ENCODE results near the gene ANKRD12.
"Not testable (repeated sequence)": the region's sequence is repeated elsewhere in the genome, so short reads cannot be mapped to it uniquely, and the experiment has no call there.

The ANKRD12 gene

DNA sequence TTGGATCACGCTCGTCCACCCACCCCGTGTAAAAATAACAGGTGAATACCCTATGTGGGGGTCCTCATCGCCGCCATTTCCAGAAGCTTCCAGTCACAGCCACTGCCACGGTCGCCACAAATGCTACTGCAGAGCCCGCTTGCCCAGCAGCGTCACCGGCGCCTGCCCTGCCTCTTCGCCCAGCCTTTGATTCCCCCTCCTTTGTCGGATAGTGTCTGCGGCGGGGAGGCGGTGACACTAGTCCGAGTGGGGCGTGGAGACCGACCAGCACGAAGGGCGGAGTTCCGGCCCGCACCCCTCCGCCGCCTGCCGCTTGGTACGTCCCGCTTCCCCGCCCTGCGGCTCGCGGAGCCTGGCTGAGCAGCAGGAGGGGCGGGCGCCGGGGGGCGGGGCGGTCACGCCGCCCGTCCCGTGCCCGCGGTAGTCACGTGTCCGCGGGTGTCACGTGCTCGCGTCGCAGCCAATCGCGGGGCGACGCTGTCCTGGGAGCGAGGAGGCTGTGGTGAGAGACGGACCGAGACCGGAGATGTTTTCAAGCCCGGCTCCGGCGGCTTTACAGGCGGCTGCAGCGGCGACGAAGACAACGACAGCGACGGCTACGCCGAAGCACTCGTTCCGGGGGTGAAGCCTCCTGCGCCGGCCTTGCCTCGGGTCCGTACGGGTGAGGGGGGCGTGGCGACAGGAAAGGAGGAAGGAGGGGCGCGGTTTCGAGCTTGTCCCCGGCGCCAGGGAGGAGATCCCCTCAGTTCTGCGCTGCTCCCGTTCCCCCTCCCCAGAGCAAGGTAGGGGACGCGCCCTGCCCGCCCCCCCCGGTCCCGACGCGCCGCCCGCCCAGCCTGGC, at the start of gene ANKRD12:
Gene ANKRD12 (plus strand): TSS at position 467 of the 841 bp plus-strand sequence. CDS start 45,652 bp downstream, outside the sequence.
- DNase-seq = peak; percentile 99

DNA sequence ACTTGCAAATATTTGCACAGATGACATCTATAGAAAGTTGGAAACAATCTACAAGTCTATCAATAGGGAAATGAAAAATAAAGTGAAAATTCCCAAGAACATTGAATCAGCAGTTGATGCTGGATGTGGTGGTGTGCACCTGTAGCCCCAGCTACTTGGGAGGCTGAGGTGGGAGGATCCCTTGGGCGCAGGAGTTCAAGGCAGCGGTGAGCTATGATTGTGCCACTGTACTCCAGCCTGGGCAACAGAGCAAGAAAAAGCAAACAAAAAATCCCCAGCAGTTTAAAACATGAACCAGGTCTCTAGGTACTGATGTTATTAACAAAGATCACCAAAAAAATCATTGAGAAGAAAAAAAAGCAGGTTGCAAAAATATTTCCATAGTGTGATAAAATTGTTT, 49.4 kb upstream of the ANKRD12 start:
- DNase-seq = no peak

DNA sequence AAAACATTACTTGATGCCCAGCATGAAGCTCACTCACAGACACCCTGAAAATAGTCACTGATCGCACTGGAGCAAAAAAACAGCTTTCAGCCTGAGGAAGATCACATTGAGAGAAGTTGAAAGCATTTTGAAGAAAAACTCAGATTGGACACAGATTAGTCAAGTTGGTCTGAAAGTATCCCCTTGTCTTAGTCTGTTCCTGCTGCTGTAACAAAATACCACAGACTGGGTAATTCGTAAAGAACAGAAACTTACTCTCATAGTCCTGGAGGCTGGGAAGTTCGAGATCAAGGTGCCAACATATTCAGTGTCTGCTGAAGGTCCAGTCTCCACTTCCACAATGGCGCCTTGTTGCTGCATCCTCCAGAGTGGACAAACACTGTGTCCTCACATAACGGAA, 48.3 kb upstream of the ANKRD12 start:
- DNase-seq = no peak

DNA sequence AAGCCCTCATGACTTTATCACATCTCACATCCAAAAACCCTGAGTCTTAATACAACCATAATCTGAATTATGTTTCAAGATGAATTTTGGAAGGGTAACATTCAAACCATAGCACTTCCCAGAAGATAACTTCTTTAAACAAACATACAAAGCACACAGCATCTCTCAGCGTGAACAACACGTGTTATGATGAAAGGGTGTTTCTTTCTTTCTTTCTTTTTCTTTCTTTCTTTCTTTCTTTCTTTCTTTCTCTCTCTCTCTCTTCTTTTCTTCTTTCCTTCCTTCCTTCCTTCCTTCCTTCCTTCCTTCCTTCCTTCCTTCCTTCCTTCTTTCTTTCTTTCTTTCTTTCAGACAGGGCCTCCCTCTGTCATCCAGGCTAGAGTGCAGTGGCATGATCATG, 47.9 kb upstream of the ANKRD12 start:
- not testable (repeated sequence) for DNase-seq

DNA sequence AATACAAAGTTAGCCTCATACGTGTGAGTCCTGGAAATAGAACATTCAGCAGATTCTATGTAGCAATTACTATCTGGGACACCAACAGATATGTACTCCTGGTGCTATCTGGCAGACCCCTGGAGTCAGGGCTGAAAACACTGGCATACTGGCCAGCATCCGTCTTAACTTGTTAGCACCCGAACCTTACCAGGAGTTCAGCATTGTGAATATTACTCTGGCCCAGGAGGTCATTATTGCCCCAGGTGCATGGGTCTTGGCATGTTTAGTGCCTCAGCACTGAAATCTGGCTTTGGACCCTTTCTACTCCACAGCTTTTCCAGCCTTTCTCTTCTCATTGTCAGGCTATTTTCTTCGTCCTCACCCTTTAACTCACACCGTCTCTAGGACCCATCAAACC, 46.0 kb upstream of the ANKRD12 start:
- DNase-seq = no peak

DNA sequence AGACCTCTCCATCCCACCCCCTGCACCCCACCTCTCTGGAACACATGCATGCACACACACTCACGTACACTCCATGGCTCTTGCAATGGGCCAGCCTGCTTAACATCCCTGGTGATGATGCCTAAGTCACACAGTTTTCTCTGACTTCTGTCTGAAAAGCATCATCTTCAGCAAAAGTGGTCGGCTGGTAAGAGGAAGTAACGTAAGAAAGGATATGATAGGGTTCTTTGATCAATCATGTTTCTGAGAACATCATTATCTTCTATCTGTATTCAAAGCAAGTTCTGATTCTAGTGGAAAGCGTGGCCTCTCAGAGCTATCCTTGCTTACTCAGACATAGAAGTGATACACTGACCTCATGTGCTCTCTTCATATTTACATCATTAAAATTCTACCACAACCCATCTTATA, 45.5 kb upstream of the ANKRD12 start:
- peak; percentile 74 for DNase-seq

DNA sequence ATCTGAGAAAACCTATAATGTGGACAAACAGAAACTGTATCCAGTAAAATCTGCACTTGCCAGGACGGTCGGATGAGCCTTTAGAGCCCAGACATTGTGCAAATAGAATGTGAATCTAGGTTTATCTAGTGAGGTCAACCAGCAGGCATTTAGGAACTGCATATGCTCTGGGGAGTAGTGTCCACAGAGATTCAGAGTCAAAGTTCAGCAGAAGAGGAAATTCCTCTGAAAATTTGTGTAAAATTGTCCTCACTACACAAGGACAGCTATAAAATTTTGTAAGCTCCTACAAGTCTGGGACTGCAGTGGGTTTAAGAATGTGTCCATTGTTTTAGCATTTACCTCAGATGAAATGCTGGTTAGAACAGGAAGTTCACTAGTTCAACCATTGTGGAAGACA, 43.9 kb upstream of the ANKRD12 start:
- no peak for DNase-seq

DNA sequence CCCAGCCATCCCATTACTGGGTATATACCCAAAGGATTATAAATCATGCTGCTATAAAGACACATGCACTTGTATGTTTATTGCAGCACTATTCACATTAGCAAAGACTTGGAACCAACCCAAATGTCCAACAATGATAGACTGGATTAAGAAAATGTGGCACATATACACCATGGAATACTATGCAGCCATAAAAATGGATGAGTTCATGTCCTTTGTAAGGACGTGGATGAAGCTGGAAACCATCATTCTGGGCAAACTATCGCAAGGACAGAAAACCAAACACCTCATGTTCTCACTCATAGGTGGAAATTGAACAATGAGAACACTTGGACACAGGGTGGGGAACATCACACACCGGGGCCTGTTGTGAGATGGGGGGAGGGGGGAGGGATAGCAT, 43.5 kb upstream of the ANKRD12 start:
- not testable (repeated sequence) for DNase-seq

DNA sequence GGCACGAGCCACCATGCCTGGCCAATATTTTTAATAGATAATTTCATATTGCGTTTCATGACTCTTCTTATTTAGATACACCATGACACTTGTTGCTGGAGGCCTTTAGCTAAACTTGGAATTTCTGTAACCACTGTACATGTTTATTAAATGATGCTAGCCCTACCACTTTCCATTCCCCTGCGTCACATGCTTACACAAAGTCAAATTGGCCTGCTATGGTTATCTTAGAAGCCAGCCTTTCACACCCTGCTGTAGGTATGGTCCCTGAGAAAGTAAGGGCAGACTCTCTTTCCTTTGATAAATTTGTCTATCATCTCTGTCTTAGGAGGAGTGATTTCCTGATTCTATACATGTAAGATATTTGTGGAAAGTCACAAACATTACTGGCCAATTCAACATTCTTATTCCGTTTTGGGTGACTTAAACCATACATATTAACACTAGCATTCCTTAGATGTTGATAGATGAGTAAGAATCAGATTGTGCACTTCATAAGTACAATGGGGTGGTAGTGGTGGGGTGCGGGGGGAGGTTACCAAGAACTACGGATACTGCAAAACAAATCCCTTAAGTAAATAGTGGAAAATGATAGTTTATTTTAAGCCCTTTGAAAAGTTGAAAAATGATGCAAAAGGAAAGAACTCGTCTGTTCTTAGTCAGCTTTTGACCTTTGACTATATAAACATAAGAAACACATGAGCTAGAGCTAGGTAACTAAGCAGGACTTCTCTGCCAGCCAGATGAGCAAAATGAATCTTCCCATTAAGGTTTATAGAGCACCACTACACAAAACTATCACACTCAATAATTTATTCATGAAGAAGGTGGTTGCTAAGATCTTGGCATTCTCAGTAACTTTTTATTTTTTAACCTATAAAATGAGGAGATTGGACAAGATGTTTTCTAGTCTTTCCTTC, 42.0 kb upstream of the ANKRD12 start:
- no peak for DNase-seq

DNA sequence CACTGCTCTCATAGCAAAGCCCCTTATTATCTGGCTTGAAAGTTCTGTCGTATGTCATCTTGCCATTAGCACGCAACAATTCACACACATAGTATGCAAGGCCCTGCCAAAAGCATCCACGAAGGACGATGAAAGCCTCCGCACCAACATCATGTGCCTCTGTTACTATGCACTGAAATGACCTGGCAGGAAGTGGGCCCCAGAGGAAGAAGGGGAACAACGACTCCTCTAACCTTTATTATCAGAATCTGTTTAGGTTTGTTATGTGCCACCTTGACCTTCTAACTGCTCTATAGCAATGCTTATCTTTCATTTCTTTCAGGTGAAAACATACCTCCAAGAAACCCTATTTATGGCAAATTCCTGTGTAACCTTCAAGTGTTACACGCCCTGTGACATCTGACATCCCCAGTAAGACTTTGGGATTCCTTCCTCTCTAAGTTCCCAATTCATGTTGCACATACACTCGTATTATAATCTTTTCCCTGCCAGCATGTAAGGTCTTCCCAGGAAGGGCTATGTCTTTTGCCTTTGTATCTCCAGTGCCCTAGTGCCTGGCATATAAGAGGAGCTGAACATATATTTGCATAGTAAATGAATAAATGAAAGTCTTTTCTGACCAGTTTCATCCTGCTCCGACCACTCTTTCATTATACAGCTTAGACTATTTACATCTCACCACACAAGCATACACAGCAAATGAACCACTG, 41.1 kb upstream of the ANKRD12 start:
- DNase-seq = peak; percentile 66

DNA sequence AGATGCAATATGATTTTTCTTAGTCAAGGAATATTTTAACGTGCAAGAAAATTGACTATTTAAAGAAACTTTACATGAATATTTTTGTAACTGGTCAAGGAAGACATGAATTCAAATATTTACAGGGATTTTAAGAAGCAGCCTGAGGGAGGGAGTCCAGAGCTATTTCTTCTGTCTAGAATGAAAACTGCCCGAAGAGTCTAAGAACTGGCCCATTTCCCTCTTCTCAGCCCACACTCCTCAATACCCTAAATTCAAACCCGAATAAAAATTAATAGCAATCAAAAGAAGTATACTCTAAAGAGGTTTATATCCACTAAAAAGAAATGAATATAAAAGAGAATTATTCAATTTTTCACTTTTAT, 40.6 kb upstream of the ANKRD12 start:
- DNase-seq = no peak

DNA sequence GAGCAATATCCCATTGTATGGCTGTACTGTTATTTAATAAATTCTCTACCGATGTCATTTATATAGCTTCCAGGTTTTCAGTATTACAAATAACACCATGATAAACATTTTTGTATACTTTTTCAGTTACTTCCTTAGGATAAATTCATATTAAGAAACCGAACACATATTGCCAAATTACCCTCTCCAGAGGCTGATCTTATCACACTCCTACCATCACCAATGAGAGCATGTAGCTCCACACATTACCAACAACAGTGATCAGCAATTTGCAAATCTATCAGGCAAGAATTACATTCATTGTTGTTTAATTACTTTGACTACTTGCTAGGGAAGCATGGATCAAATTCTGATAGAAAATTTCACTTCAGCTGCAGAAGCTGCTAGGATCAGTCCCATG, 39.9 kb upstream of the ANKRD12 start:
- no peak for DNase-seq

DNA sequence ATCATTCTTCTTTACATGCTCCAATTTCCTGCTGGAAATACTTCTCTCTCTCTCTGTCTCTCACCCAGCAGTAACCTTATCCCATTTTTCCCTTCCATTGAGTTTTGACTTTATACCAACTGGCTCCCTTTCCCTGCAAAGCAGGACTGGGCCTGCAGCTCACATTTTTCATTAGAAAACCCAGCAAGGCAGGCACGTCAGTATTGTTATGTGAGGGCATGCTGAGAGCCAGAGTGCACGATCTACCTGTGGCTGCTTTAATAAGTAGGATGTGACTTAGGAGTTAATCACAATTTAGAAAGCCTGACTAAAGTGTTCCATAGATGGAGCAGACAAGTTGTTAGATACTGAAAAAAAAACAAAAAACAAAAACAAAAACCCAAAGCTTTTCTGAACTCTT, 39.2 kb upstream of the ANKRD12 start:
- DNase-seq = no peak

DNA sequence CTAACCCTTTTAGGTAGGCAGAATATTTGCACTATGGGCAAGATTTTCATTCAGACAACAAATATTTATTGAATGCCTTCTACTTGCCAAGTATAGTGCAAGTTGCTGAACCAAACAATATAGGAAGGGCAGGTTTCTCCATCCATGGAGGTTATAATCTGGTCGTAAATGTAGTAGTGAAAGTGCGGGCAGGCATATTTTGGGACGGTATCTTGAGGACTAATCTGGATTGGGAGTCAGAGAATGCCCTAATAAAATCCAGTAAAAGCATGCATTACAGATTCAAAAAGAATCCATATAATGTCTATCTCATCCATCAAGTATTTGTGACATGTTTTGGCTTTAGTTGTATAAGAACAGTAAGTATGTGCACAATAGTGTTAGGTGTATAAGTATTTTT, 35.8 kb upstream of the ANKRD12 start:
- no peak for DNase-seq

DNA sequence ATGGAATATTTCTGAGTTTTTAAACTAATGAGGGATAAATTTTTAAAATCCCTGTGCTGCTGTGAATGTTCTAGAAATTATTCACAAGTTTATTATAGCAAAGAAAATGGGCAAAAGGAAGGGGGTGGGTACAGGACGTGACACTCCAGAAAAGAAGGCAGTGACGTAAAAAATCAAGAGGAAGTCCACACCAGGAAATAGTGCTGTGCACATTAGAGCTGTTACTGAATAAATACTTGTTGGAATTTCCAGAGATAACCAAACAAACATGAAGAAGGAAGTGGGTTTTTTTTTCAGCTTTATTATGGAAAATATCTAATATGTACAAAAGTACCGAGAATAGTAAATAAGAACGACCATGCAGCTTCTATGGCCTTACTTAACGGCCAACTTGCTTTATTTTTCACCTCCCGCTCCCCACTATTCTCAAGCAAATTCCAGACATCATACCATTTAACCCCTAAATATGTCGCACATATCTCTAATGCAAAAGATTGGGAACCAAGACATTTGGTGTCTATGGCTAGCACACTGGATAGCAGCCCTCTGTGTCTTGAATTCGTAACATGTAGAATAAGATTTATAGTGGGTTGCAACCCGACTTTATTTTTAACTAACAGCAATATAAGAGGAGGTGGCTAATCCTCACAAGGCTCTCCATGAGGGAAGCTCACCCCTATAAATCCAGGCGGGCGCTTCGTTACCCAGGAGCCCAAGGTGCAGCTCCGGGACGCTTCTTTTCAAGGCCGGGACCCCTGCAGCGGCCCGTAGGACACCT, 34.7 kb upstream of the ANKRD12 start:
- DNase-seq = peak; percentile 82

DNA sequence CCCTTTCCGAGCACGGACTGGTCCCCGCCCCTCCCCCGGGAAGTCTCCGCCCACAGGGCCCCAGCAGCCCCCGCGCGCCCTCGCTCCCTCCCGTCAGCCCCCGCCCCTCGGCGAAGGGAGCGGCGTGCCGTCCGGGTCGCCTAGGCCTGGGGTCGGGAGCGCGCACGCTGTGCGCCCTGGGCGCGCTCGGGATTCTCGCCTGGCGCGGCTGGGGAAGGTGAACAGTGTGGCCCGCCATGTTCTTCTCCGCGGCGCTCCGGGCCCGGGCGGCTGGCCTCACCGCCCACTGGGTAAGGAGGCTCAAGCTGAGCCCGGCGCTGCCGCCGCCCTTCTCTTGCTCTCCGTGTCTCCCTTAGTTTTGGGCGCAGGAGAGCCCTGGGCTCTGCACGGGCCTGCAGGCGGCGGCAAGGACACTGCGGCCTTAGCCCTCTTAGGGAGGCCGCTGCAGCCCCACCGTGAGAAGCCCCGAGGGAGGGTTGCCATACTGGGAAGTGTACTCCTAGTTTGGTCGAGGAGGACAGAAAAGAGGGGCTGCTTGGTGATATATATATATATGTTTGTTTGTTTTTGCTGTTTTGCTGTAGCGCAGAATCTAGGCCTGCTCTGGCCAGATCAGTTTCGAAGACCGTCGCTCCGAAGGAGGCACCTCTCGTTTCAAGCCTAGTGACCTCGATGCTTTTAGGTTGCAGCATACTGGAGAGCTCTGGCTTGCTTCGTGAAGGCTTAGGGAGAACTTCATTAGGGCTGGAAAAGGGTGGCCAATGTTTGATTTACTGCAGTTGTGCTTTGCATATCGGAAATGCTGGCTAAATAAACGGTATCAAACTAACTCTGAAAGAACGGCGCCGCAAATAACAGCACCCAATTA, 33.8 kb upstream of the ANKRD12 start, which contains the start of gene NDUFV2:
Gene NDUFV2 (plus strand): TSS at position 192 of the 868 bp plus-strand sequence. CDS start 45 bp downstream, at position 237.
- peak; percentile 97 for DNase-seq

DNA sequence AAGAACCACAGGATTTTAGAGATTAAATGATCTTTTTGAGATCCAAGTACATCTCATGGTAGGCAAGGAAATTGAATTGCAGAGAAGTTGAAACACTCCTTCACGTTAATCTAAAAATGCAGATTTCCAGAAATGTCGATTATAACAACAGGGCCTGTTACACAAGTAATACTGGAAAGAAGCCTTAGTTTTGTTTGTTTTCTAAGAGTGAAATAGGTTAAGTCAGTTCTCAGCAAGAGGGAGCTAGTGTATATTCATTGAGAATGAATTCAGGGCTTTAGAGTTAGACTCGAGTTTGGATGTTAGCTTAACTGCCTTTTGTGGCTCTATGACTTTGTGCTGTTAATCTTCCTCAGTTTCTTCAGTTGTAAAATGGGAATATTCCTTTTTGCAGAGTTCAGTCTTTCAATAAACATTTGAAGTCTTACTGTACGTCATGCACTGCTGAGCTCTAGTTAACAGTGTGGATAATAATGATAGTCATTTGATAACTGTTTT, 33.2 kb upstream of the ANKRD12 start:
- DNase-seq = peak; percentile 53

DNA sequence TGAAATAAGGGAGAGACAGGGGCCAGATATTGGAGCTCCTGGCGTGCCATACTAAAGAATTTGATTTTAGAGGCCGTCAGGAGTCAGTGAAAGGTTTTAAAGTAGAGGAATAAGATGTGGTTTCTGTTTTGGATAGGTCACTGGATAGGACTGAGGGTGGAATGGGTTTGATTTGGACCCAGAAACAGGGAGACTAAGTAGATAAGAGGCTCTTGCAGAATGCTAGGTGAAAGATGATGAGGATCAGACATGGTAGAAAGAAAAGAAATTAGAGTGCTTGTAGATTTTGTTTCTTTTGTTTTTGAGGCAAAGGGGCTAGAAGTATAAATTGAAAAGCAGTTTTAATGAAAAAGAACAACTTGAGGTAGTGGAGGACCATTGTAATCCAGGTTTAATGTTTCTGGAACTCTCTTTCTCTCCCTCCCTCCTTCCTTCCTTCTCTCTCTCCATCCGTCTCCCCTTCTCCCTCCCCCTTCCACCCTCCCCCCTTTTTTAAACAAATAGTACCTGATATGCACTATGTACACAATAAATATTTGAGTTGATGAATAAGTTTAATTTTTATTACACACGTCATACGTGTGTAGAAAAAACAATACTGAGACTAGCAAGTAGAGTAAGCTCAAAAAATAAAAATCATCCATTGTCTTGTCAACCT, 32.2 kb upstream of the ANKRD12 start:
- no peak for DNase-seq

DNA sequence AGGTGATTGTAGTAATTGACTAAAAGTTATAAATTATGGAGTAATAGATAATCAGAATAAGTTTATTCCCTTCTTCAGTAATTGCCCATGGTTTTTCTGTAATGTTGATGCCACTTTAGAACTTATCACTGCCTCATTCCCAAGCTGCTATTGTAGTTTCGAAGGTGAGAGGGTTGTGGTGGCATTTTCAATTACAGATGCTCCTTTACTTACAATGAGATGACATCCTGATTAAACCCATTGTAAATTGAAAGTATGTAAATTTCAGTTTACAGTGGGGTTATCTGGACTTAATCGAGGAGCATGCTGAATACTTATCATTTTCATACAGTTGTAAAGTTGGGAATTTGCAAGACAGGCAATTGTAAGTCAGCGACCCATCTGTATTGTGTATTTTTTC, 31.2 kb upstream of the ANKRD12 start:
- no peak for DNase-seq

DNA sequence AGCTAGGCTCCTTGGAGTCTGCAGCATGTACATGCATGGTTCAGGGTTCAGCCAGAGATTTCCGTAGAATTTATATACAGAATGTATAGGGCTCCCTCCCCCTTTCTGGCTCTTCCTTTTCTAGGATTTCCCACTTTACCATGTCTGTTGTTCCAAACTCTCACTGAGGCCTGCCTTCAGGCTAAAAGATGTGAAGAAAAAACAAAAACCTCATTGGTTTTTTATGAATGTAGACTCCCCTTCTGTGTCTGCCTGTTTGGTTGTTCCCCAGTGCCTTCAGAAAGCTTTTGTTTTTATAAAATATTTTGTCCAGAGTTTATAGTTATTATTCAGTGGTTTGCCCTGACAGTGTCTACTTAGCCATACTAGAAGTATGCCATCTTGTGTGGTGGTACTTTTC, 30.5 kb upstream of the ANKRD12 start:
- no peak for DNase-seq

Data from CD4-positive, alpha-beta T cell treated with Interleukin-10 for 1 hour (primary cell).